Fibroblast of lung (primary cell): ENCODE measurements around the gene TIMM50. TPM values are rescaled to one million over a fixed set of nuclear protein-coding genes. Genes with fewer than 3 reads are reported as not detected.
A peak's percentile ranks its signal among the peaks of the same experiment; 100 is the strongest.

Source experiments
- DNase-seq, 2 donors: peaks; one replicate each; pipeline versions ENCODE4 v3.0.0 to v3.0.0-alpha.2; 2010; ENCODE audit warnings: low read depth in 2 of 2
- H2AFZ ChIP-seq: 2 replicates; pipeline ENCODE4 v1.5.1; 2012; ENCODE audit warnings: low read length, control low read depth, inconsistent platforms
- H3K27ac ChIP-seq: 2 replicates; pipeline ENCODE4 v1.5.1; 2011; ENCODE audit warnings: low read length, control low read depth; ENCODE audit not compliant: insufficient read depth
- H3K27me3 ChIP-seq: 2 replicates; pipeline ENCODE4 v1.5.1; 2011; ENCODE audit warnings: mild to moderate bottlenecking, low read length; ENCODE audit not compliant: control insufficient read depth, insufficient read depth
- H3K36me3 ChIP-seq: 2 replicates; pipeline ENCODE4 v1.5.1; 2011; ENCODE audit warnings: low read length; ENCODE audit not compliant: control insufficient read depth, insufficient read depth
- H3K4me1 ChIP-seq: 2 replicates; pipeline ENCODE4 v1.5.1; 2011; ENCODE audit warnings: low read length; ENCODE audit not compliant: control insufficient read depth, insufficient read depth; ENCODE audit errors: extremely low read depth
- H3K4me2 ChIP-seq: 2 replicates; pipeline ENCODE4 v1.5.1; 2011; ENCODE audit warnings: low read length, control low read depth; ENCODE audit not compliant: insufficient read depth; ENCODE audit errors: extremely low read depth
- H3K4me3 ChIP-seq, 4 experiments: fragments of 200-600 bp in 1 of 4; sonication (generic) in 1 of 4; replicated peaks in 1 of 4; 2 replicates each; pipeline ENCODE4 v1.5.1; 2011 to 2016; ENCODE audit warnings: low read length in 4 of 4, low read depth in 3 of 4, mild to moderate bottlenecking in 3 of 4, control low read depth in 2 of 4, inconsistent platforms in 1 of 4, mixed read lengths in 1 of 4; ENCODE audit not compliant: insufficient read depth in 1 of 4; ENCODE audit errors: control extremely low read depth in 1 of 4
- H3K79me2 ChIP-seq: 2 replicates; pipeline ENCODE4 v1.5.1; 2012; ENCODE audit warnings: mild to moderate bottlenecking, low read length, inconsistent platforms; ENCODE audit not compliant: control insufficient read depth, insufficient read depth
- H3K9ac ChIP-seq: 2 replicates; pipeline ENCODE4 v1.5.1; 2011; ENCODE audit warnings: mild to moderate bottlenecking, low read length, control low read depth; ENCODE audit not compliant: insufficient read depth
- H3K9me3 ChIP-seq: 2 replicates; pipeline ENCODE4 v1.5.1; 2012; ENCODE audit warnings: low read depth, low read length; ENCODE audit not compliant: control insufficient read depth, insufficient read depth
- H4K20me1 ChIP-seq: 2 replicates; pipeline ENCODE4 v1.5.1; 2011; ENCODE audit warnings: low read length; ENCODE audit not compliant: control insufficient read depth, insufficient read depth; ENCODE audit errors: extremely low read depth
- EZH2 ChIP-seq: IDR thresholded peaks from 2 replicates; pipeline ENCODE4 v1.5.1; 2012; ENCODE audit warnings: low read length, control low read depth, mild to moderate bottlenecking; ENCODE audit errors: missing control alignments
- polyA plus RNA-seq, 2 donors: library from polyadenylated mRNA; depleted of rRNA in 1 of 2; stranded (reverse) in 1 of 2; unstranded in 1 of 2; fragments of >200 nt; gene quantifications; 2 replicates each; pipeline ENCODE4 v1.2.1, GENCODE V29; 2011 to 2012; ENCODE audit warnings: missing spikeins in 1 of 2
- total RNA-seq: library from RNA; depleted of rRNA; stranded (reverse); fragments of >200 nt; gene quantifications from 2 replicates; pipeline ENCODE4 v1.2.1, GENCODE V29; 2014
- TF ChIP-seq, protein P1 (sequence below), 2 donors: IDR thresholded peaks in 1 of 2; conservative IDR thresholded peaks in 1 of 2; 1 replicate in 1 of 2; 2 replicates in 1 of 2; pipeline ENCODE4 v1.5.1; 2011 to 2012; ENCODE audit warnings: low read length in 2 of 2, control low read depth in 1 of 2, inconsistent platforms in 1 of 2, low read depth in 1 of 2, mild to moderate bottlenecking in 1 of 2

Gene TIMM50
- total and polyA plus RNA-seq, 2 donors (not counting 1 experiment from before 2014, with no cell fraction given): 43.5 to 45.7 TPM

DNA sequence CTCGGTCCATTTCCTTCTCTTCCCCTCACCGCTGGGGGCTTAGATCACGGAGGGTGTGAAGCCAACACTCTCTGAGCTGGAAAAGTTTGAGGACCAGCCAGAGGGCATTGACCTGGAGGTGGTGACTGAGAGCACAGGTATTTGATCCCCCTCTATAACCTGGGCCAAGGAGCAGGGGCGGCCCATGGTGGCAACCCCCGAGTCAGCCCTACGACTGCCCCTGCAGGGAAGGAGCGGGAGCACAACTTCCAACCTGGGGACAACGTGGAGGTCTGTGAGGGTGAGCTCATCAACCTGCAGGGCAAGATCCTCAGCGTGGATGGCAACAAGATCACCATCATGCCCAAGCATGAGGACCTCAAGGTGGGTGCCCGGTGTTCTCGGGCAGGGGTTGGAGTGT, 11.6 kb upstream of the TIMM50 start:
- no peaks in the 10 kb centered on the region for H3K9me3 ChIP-seq
- H3K4me3 ChIP-seq: no peak overlapping the region
- no peak overlapping the region for H3K4me2 ChIP-seq
- H2AFZ ChIP-seq: no peak overlapping the region
- no peak for DNase-seq
- no peaks in the 10 kb centered on the region for H3K27me3 ChIP-seq
- no peak for TF ChIP-seq EZH2
- TF ChIP-seq, protein P1, sequence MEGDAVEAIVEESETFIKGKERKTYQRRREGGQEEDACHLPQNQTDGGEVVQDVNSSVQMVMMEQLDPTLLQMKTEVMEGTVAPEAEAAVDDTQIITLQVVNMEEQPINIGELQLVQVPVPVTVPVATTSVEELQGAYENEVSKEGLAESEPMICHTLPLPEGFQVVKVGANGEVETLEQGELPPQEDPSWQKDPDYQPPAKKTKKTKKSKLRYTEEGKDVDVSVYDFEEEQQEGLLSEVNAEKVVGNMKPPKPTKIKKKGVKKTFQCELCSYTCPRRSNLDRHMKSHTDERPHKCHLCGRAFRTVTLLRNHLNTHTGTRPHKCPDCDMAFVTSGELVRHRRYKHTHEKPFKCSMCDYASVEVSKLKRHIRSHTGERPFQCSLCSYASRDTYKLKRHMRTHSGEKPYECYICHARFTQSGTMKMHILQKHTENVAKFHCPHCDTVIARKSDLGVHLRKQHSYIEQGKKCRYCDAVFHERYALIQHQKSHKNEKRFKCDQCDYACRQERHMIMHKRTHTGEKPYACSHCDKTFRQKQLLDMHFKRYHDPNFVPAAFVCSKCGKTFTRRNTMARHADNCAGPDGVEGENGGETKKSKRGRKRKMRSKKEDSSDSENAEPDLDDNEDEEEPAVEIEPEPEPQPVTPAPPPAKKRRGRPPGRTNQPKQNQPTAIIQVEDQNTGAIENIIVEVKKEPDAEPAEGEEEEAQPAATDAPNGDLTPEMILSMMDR (conservative IDR thresholded peaks at IDR 0.05 in 1 of 2, IDR thresholded peaks at IDR 0.05 in 1 of 2; ENCODE audit: low read depth in 1 of 2, low read length in 2 of 2): no peak
- peaks cover 55% of the 10 kb centered on the region for H3K36me3 ChIP-seq
- H4K20me1 ChIP-seq: no peaks in the 10 kb centered on the region
- H3K79me2 ChIP-seq: no peaks in the 10 kb centered on the region
- H3K27ac ChIP-seq: no peak overlapping the region
- H3K4me1 ChIP-seq: no peaks in the 10 kb centered on the region
- H3K9ac ChIP-seq: no peak overlapping the region

DNA sequence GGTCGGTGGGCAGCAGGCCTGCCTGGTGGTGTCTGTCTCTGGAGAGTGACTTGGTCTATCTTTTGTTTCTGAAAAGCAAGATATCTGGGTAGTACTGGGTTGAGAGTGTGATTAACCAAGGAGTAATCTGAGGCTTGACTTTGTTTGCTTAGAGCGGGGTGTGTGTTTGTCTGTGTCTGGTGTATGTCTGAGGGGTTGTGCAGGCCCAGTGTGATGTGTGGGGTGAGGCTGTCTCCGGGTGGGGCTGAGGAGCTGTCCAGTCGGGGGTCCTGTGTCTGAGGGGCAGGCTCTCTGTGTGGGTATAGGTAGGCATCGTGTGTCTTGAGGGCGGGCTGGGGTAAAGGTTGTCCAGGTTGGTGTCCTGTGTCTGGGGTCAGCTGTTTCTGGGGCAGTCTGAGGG, 11.1 kb upstream of the TIMM50 start:
- Histone ChIP-seq H3K4me3 (no peak overlapping the region), H3K27me3 (no peaks in the 10 kb centered on the region), H3K4me2 (no peak overlapping the region), H3K79me2 (no peaks in the 10 kb centered on the region), H3K9me3 (no peaks in the 10 kb centered on the region), H3K36me3 (peaks cover 59% of the 10 kb centered on the region), H4K20me1 (no peaks in the 10 kb centered on the region), H3K9ac (no peak overlapping the region), H3K27ac (no peak overlapping the region), H3K4me1 (no peaks in the 10 kb centered on the region), H2AFZ (no peak overlapping the region)
- DNase-seq: no peak
- no peak for TF ChIP-seq EZH2
- TF ChIP-seq, protein P1 (conservative IDR thresholded peaks at IDR 0.05 in 1 of 2, IDR thresholded peaks at IDR 0.05 in 1 of 2; ENCODE audit: low read depth in 1 of 2, low read length in 2 of 2): no peak

DNA sequence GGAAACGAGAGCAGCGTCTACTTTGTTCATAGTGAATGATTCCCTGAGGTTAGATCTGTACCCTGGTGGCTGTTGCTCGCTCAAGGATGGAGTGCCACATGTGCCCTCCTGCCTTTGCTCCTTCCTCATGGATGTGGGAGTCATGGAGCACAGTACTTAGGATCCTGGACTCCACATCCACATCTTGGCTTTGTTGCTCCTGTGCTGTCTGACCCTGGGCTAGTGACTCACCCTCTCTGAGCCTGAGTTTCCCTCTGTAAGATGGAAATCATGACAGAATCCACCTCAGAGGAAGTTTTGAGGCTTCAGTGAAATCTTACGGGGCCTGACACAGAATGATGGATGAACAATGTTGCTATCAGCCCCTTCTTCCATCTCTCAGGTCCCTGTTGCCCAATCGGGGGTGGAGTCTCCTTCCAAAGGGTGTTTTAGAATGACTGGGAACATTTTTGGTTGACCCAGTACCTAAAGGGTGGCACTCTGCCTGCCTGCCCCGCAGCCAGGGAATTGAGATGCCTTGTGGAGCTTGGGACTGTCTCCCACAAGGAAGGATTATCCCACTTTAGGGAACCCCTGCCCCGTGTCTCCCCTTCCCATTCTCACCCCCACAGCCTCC, 9.8 kb upstream of the TIMM50 start:
- DNase-seq: peak in 1 of 2 donors; percentile 16
- Histone ChIP-seq H3K27me3 (no peaks in the 10 kb centered on the region), H3K9me3 (no peaks in the 10 kb centered on the region), H3K9ac (no peak overlapping the region), H2AFZ (no peak overlapping the region), H4K20me1 (no peaks in the 10 kb centered on the region), H3K4me1 (no peaks in the 10 kb centered on the region), H3K4me2 (no peak overlapping the region), H3K27ac (no peak overlapping the region), H3K4me3 (no peak overlapping the region), H3K79me2 (no peaks in the 10 kb centered on the region), H3K36me3 (peaks cover 57% of the 10 kb centered on the region)
- TF ChIP-seq, protein P1 (conservative IDR thresholded peaks at IDR 0.05 in 1 of 2, IDR thresholded peaks at IDR 0.05 in 1 of 2; ENCODE audit: low read depth in 1 of 2, low read length in 2 of 2): no peak
- TF ChIP-seq EZH2: no peak
